Measurements from ENCODE around the gene GP5. TPM values are rescaled to one million over a fixed set of nuclear protein-coding genes. Genes with fewer than 3 reads are reported as not detected.

The GP5 gene
- total RNA-seq, 1 experiment from 2014 or later: 0.09 TPM

GRCh38 chr3:194351952-194352536, 47.0 kb downstream of the GP5 start (continued):
- no peak for TF ChIP-seq CREB1 (CRISPR knock-in tag; IDR thresholded peaks at IDR 0.05)

GRCh38 chr3:194351080-194351672, 47.9 kb downstream of the GP5 start, which contains the start of gene CPN2:
Gene CPN2 (minus strand): TSS chr3:194351328. CDS start chr3:194342702, 8,626 bp downstream.
- ATAC-seq (no peak), DNase-seq (ENCODE audit: low spot score) (no peak)
- peak within 1 kb of the TSS; percentile 84 for H3K27ac Mint-ChIP-seq
- no peaks in the 10 kb centered on the region for H3K4me1 Mint-ChIP-seq
- H3K27me3 Mint-ChIP-seq (ENCODE audit: low read depth): no peaks in the 10 kb centered on the region
- H3K36me3 Mint-ChIP-seq: no peaks in the 10 kb centered on the region
- TF ChIP-seq NR2C2 (CRISPR knock-in tag; IDR thresholded peaks at IDR 0.05) (no peak), ZBTB43 (CRISPR knock-in tag; IDR thresholded peaks at IDR 0.05) (no peak), ZNF281 (CRISPR knock-in tag; IDR thresholded peaks at IDR 0.05) (no peak), IRF1 (CRISPR knock-in tag; IDR thresholded peaks at IDR 0.05) (no peak), CDX4 (CRISPR knock-in tag; IDR thresholded peaks at IDR 0.05; ENCODE audit: borderline replicate concordance) (no peak), MYBL2 (CRISPR knock-in tag; IDR thresholded peaks at IDR 0.05) (no peak), NR3C1 (CRISPR knock-in tag; conservative IDR thresholded peaks at IDR 0.05; ENCODE audit: low read depth) (no peak), ELF4 (CRISPR knock-in tag; IDR thresholded peaks at IDR 0.05; ENCODE audit: low read depth) (no peak), SMAD4 (CRISPR knock-in tag; IDR thresholded peaks at IDR 0.05) (no peak), SP1 (CRISPR knock-in tag; conservative IDR thresholded peaks at IDR 0.05) (no peak), E2F1 (CRISPR knock-in tag; IDR thresholded peaks at IDR 0.05) (no peak)
- ChIA-PET POLR2A (no interaction called here), CTCF (interaction anchor here (0.7 to 2.9 kb wide), 8 partner anchors 9 to 163 kb away, joined by 3 to 18 read pairs (median 3); partner anchors contain the start of gene LRRC15)
- H3K9me3 Mint-ChIP-seq: no peaks in the 10 kb centered on the region
- H3K4me3 Mint-ChIP-seq: no peak within 1 kb of the TSS

- DNase-seq (ENCODE audit: low spot score) (no peak), ATAC-seq (no peak)
- POLR2A ChIA-PET: interaction anchor here (0.6 kb wide), 1 partner anchor 12 kb away, joined by 5 read pairs; no protein-coding TSS in a partner anchor
- Mint-ChIP-seq H3K4me1 (no peaks in the 10 kb centered on the region), H3K27me3 (ENCODE audit: low read depth) (no peaks in the 10 kb centered on the region), H3K36me3 (no peaks in the 10 kb centered on the region), H3K4me3 (no peak overlapping the region), H3K9me3 (no peaks in the 10 kb centered on the region), H3K27ac (no peak overlapping the region)
- CTCF ChIA-PET: interaction anchor here (0.7 to 2.9 kb wide), 7 partner anchors 9 to 164 kb away, joined by 3 to 18 read pairs (median 3); partner anchors contain the start of gene LRRC15
- no peak for TF ChIP-seq SP1 (CRISPR knock-in tag; conservative IDR thresholded peaks at IDR 0.05)
- no peak for TF ChIP-seq NR2C2 (CRISPR knock-in tag; IDR thresholded peaks at IDR 0.05)
- TF ChIP-seq GRHL2 (CRISPR knock-in tag; IDR thresholded peaks at IDR 0.05; ENCODE audit: insufficient replicate concordance, severe bottlenecking): no peak
- peak; percentile 95 for TF ChIP-seq HMGA2 (CRISPR knock-in tag; IDR thresholded peaks at IDR 0.05)
These were observed 48.4 kb downstream of the GP5 start for GRCh38 chr3:194350726-194351071.

Measured in WTC11 (cell line).